Forelimb muscle (tissue), 1 donor: ENCODE data around the gene SYCE3. TPM values are rescaled to one million over a fixed set of nuclear protein-coding genes. Genes with fewer than 3 reads are reported as not detected.
"Not testable (repeated sequence)": the region's sequence is repeated elsewhere in the genome, so short reads cannot be mapped to it uniquely, and the experiment has no call there.

ENCODE experiments used
- DNase-seq: peaks from one replicate; pipeline ENCODE4 v3.0.0-alpha.2; 2013; ENCODE audit warnings: low read depth
- polyA plus RNA-seq: library from polyadenylated mRNA; unstranded; fragments of 120-200 nt; gene quantifications from one replicate; pipeline ENCODE4 v1.2.1, GENCODE V29; 2013; ENCODE audit not compliant: insufficient read length

The SYCE3 gene
- polyA plus RNA-seq, 1 donor = not detected

- no peak for DNase-seq
Measured at GRCh38 chr22:50551160-50551752, 11.5 kb downstream of the SYCE3 start.

- DNase-seq = no peak
Measured at GRCh38 chr22:50550395-50550794, 12.3 kb downstream of the SYCE3 start.

DNA sequence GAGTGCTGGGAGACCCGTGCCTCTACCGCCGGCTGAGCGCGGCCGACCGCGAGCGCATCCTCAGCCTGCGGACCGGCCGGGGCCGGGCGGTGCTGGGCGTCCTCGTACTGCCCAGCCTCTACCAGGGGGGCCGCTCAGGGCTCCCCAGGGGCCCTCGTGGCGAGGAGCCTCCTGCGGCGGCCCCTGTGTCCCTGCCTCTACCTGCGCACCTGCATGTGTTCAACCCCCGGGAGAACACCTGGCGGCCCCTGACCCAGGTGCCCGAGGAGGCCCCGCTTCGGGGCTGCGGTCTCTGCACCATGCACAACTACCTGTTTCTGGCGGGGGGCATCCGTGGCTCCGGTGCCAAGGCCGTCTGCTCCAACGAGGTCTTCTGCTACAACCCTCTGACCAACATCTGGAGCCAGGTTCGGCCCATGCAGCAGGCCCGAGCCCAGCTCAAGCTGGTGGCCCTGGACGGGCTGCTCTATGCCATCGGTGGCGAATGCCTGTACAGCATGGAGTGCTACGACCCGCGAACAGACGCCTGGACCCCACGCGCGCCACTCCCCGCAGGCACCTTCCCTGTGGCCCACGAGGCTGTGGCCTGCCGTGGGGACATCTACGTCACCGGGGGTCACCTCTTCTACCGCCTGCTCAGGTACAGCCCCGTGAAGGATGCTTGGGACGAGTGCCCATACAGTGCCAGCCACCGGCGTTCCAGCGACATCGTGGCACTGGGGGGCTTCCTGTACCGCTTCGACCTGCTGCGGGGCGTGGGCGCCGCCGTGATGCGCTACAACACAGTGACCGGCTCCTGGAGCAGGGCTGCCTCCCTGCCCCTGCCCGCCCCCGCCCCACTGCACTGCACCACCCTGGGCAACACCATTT, 13.6 kb downstream of the SYCE3 start:
- no peak for DNase-seq

GRCh38 chr22:50548040-50548920, 14.4 kb downstream of the SYCE3 start:
- DNase-seq = no peak

DNA sequence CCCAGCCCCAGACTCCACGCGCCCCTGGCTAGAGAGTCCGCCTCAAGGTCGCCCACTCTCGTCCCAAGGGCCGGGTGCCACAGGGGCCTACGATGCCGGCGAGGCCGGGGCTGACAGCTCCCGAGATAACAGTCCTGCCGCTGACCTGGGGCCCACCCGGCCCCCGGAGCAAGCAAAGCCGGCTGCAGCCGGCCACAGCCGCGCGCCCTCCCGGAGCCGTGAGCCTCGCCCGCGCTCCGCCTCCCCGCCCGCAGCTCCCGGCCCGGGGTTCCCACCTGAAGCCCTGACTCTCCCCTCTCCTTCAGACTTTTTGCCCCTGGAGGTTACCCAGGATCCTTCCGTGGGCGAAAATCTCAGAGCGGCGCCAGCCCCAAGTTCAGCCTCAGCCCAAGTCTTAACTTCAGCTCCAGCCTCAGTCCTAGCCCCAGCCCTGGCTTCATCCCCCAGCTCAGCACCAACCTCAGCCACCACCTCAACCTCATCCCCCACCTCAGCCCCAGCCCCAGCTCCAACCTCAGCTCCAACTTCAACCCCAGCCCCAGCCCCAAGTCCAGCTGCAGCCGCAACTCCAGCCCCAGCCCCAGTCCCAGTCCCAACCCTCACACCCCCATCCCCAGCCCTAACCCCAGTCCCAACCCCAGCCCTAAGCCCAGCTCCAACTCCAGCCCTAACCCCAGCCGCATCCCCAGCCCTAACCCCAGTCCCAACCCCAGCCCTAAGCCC, 15.3 kb downstream of the SYCE3 start:
- DNase-seq = no peak

DNA sequence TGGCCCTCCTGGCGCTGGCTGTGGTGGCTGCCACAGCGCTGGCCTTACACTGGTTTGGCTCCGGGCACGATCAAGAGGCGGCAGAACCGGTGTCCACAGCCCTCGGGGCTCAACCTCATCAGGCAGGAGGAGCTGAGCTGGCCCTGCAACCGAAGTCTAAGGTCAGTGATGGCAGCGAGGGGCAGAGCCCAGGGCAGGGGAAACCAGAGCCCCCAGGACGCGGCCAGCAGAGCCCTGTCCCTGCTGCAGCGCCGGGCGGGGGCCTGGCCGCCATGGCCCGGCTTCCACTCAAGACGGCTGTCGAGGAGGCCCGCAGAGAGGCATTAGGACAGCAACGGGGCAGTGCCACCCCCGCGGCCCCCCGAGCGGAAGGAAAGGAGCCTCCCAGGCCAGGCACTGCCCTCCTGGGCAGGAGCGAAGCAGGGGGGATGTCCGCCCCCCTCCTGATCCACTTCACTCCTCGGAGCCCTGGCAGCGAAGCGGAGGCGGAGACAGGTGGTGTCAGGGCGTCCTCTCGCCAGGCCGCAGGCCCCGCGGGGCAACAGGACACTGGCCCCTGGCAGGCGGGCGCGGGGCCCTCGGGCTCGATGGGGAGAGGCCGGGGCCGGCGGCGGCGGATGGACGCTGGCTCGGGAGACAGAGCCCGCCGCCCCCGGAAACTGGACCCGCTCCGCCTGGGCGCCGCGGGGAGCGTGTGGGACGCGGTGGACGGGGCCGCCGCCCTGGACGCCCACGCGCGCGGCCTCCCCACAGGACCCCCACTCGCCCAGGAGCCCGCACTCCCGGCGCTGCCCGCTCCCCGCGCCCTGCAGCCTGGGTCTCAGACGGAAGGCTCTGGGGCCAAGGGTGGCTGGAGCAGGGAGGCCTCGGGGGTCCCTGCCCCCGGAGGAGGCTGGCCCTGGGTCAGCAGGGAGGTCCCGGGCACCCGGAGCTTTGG, 16.1 kb downstream of the SYCE3 start:
- DNase-seq = no peak

- DNase-seq = no peak
Measured at GRCh38 chr22:50545522-50546325, 17.0 kb downstream of the SYCE3 start, which contains the start of gene KLHDC7B. Gene KLHDC7B, plus strand, starts transcription at chr22:50545899. Its CDS starts 345 bp downstream, at chr22:50546244.

DNA sequence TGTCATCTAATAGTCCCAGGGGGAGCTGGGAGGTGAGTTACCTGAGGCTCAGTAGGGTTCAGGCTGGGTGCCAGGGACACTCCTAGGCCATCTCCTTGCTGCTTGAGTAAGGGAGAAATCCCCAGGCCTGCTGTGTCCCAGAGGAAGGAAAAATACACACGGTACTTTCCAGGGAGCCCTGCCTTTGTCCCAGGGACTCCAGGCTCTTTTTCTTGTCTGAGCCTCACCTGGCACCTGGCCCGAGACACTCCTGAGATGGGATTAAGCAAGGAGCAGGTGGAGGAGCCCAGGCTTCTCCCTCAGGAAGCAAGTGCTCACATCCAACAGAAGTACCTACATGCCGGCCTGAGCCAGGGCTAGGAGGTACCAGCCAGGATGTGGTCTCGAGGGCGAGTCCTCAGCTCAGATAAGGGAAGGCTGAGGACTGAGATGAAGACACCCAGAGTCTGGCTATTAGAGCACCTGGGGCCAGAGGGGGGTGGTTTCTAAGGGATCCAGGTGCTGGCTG, 17.9 kb downstream of the SYCE3 start:
- no peak for DNase-seq

GRCh38 chr22:50544078-50544745, 18.5 kb downstream of the SYCE3 start:
- DNase-seq = no peak

- no peak for DNase-seq
Measured at GRCh38 chr22:50542416-50542927, 20.2 kb downstream of the SYCE3 start.

DNA sequence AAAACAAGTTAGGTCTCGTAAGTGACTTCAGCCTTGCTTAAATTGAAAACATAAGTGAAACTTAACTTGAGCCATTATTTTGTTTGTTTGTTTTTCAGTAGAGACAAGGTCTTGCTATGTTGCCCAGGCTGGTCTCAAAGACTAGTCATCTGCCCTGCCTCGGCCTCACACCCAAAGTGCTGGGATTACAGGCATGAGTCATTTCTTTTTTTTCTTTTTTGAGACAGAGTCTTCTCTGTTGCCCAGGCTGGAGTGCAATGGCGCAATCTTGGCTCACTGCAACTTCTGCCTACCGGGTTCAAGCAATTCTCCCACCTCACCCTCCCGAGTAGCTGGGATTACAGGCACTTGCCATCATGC, 21.1 kb downstream of the SYCE3 start:
- not testable (repeated sequence) for DNase-seq

DNA sequence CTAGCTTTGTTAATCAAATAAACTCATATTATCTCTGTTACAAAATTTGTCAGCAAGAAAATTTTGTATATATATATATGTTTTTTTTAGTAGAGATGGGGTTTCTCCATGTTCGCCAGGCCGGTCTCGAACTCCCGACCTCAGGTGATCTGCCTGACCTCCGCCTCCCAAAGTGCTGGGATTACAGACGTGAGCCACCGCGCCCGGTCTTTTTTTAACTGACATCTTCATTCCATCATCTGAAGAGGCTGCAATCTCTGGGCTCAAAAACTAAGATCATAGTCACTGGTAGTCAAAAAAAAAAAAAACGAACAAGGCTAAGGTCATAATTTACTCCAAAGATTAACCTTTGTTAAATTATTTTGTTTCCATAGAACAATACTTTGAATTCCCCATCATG, 22.3 kb downstream of the SYCE3 start:
- no peak for DNase-seq

GRCh38 chr22:50537765-50538164, 25.0 kb downstream of the SYCE3 start:
- no peak for DNase-seq

DNA sequence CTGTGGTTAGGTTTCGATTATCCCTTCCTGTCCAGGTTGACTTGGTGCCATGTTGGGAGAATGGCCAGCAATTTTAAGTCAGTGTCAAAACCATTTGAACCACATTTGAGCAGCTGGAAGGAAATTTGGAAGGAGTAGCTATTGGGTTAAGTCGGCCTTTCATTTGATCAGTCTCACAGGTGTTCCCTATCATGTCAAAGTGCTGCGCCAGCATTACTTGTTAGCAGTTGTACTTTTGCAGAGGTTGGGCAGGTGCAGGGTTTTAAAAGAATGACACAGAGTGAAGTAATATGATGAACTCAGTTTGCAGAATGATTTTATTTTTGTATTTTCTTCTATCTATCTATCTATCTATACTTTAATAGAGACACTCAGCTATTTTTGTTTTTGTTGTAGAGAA, 26.5 kb downstream of the SYCE3 start:
- DNase-seq = no peak

DNA sequence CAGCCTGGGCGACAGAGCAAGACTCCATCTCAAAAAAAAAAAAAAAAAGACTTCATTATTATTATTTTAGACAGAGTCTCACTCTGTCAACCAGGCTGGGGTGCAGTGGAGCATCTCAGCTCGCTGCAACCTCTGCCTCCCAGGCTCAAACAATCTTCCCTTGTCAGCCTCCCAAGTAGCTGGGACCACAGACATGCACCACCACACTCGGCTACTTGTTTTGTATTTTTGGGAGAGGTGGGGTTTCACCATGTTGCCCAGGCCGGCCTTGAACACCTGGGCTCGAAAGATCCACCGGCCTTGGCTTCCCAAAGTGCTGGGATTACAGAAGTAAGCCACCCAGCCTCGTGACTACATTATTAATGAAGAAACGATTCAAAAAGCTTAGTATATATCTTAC, 27.6 kb downstream of the SYCE3 start:
- DNase-seq = no peak

GRCh38 chr22:50533856-50534711, 28.6 kb downstream of the SYCE3 start:
- not testable (repeated sequence) for DNase-seq
